Embryonic facial prominence (tissue), 1 donor: ENCODE measurements around the gene C17orf50.
A peak's percentile ranks its signal among the peaks of the same experiment; 100 is the strongest.
"Not testable (repeated sequence)": the region's sequence is repeated elsewhere in the genome, so short reads cannot be mapped to it uniquely, and the experiment has no call there.

Source experiments
- DNase-seq: peaks from one replicate; pipeline ENCODE4 v3.0.0-alpha.2; 2016; ENCODE audit errors: extremely low spot score

The C17orf50 gene

DNA sequence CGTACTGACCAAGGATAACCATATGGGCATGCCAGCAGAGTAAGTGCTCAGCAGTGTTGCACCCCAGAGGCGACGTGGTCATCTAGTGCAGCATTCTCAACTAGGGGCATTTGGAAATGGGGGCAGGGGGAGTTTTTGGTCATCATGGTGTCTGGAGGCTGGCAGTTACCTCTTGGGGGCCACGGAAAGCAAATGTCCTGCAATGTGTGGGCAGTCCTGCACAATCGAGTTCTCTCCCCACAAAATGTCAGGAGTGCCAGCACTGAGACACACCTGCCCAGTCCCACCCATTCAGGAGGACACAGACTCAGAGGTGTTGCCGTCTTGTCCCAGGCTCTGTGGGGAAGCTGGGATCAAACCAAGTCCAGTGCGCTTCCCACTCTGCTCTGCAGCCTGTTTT lies 26.3 kb upstream of the C17orf50 start:
- DNase-seq = no peak

DNA sequence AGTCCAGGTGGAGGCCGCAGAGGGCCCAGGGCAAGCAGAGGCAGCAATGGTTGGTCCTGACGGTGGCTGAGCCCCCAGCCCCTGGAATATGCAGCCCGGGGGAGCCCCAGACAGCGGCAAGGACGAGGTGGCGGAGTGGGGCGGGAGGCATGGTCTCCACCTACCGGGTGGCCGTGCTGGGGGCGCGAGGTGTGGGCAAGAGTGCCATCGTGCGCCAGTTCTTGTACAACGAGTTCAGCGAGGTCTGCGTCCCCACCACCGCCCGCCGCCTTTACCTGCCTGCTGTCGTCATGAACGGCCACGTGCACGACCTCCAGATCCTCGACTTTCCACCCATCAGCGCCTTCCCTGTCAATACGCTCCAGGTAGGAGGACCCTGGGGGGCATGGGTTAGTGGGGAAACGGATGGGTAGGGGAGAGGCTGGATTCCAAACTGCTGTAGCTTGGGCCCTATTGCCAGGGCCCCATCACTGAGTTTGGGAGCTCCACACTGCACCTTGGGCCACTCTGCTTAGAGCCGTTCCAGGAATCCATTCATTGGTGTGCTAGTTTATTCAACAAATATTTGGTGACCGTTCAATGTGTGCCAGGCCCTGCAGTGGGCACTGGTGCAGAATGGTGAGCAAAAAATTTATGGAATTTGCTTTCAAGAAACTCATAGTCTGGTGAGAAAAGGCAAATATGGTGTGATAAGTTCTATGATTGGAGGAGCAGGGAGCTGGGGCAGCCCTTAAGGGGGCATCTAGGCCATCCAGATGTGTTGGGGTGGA lies 25.5 kb upstream of the C17orf50 start:
- DNase-seq = no peak

DNA sequence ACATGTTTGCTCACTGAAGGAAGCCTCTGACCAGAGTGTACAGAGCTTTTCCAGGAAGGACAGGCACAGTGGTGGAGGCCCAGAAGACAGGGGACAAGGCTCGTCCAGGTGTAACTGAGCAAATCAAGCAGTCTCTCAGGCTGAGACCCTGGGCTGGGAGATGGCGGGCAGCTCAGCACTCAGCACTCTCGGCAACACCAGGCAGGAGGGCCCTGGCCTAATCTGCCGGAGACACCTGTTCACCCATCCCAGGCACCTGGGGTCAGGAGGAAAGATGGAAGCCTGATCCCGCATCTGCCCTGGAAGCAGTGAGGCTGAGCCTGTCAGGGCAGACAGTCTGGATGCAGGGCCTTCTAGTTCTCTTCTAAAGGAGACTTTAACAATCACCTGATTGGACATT lies 24.5 kb upstream of the C17orf50 start:
- DNase-seq = no peak

DNA sequence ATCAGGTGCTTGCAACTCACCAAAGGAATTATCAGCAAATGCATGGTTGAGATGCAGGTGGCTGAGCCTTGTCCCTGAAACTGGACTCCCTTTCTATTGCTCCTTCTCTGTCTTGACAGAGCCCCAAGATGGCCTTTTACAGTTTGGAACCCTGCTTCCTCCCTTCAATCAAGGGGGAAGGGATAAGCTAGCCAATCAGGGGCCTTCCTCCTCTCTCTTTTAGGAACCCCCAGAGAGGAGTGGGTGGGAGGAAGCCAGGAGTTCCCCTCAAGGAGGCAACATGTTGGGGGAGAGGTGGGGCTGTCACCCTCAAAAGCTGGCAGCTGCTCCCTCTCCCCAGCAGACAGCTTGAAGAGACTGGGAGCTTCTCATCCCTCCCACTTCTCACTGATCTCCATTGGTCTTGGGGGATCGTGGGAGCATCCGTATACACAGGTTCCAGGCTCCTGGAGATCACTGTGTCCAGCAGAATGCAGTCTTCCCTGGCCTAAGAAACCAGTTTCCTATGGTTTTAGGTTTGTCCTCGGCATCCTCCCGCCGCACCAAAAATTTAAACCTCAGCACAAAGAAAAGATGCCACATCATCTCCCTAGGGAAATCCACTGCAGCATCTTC lies 22.1 kb upstream of the C17orf50 start:
- no peak for DNase-seq

GRCh38 chr17:35740216-35740615 lies 20.5 kb upstream of the C17orf50 start:
- DNase-seq = no peak

DNA sequence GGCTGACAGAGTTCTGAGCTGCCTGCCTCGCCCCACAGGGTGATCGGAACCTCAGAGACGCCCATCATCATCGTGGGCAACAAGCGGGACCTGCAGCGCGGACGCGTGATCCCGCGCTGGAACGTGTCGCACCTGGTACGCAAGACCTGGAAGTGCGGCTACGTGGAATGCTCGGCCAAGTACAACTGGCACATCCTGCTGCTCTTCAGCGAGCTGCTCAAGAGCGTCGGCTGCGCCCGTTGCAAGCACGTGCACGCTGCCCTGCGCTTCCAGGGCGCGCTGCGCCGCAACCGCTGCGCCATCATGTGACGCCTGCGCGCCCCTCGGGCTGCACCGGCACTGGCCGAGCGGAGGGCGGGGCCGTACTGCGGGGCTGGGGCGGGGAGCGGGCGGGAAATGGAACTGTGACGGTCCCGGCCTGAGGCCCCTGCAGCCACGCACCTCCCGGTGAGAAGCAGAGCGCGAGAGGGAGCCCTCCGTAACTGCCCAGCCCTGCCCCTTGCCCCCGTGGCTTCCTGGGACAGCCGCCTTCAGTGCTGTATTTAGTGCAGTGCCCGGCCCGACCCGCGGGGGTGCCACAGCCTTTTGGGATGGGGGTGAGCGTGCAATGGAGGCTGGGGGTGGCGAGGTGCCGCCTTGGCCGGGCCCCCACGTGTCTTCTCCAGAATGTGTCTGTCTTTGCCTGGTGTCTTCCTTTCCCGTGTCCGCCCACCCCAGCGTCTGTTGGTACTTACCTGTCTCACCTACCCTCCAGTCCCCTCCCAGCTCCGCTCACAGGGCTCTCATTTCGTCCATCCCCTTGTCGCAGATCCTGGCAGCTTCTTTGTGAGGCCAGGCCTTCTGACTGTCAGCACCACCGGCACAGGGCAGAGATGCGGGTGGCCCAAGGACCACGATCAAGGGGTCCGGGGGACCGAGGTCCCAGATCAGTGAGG lies 19.4 kb upstream of the C17orf50 start:
- no peak for DNase-seq

- no peak for DNase-seq
These were observed 18.2 kb upstream of the C17orf50 start for GRCh38 chr17:35742496-35742895.

DNA sequence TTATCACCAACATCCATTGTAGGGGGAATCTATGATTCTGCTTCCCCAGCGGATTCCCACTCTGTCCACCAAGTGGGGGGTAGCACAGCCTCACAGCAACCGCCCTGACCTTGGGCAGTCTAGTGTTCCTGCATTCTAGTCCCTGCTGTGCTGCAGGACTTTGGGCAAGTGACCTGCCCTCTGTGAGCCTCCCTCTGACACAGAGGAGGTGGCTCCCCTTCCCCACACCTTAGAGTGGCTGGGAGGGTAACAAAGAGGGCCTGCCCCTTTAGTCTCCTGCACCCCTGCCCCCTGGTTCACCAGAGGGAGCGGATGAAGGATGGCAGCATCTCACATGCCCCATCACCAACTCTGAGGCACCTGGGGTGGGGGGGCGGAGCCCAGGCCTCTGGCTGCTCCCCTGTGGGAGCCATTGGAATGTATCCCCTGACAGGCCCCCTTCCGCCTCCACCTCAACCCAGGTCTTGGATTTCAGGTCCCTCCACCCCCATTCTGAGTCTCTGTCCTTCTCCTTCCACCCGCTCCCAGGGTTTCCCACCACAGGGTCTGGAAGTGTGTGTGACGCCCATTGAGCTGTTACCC lies 17.7 kb upstream of the C17orf50 start:
- no peak for DNase-seq

GRCh38 chr17:35743626-35744328 lies 16.9 kb upstream of the C17orf50 start:
- no peak for DNase-seq

DNA sequence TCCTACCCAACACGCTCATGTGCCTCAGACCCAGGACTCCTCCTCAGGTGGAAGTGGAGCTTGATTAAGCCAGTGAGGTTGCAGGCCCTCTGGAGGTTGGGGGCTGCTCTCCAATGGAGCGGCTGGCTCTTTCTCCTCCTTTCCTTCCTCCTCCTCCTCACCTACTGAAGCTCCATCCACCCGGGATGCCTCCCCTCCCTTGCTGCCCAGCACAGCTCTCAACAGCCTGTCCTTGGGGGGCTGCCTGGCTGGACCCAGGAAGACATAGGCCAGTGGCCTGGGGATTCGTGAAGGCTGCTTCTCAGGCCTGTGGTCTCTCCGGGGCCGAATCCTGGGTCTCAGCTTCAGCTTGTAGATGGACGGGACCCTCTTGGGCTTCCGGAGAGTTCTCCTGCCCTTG lies 15.9 kb upstream of the C17orf50 start:
- DNase-seq = no peak

GRCh38 chr17:35745246-35745645 lies 15.4 kb upstream of the C17orf50 start:
- no peak for DNase-seq

GRCh38 chr17:35745749-35746320 lies 14.9 kb upstream of the C17orf50 start:
- no peak for DNase-seq

- peak; percentile 66 for DNase-seq
These were observed 13.1 kb upstream of the C17orf50 start for GRCh38 chr17:35747540-35748017.

- DNase-seq = no peak
These were observed 12.3 kb upstream of the C17orf50 start for GRCh38 chr17:35748341-35748841.

GRCh38 chr17:35748979-35749378 lies 11.7 kb upstream of the C17orf50 start:
- no peak for DNase-seq

- no peak for DNase-seq
These were observed 10.9 kb upstream of the C17orf50 start for GRCh38 chr17:35749560-35750412.

DNA sequence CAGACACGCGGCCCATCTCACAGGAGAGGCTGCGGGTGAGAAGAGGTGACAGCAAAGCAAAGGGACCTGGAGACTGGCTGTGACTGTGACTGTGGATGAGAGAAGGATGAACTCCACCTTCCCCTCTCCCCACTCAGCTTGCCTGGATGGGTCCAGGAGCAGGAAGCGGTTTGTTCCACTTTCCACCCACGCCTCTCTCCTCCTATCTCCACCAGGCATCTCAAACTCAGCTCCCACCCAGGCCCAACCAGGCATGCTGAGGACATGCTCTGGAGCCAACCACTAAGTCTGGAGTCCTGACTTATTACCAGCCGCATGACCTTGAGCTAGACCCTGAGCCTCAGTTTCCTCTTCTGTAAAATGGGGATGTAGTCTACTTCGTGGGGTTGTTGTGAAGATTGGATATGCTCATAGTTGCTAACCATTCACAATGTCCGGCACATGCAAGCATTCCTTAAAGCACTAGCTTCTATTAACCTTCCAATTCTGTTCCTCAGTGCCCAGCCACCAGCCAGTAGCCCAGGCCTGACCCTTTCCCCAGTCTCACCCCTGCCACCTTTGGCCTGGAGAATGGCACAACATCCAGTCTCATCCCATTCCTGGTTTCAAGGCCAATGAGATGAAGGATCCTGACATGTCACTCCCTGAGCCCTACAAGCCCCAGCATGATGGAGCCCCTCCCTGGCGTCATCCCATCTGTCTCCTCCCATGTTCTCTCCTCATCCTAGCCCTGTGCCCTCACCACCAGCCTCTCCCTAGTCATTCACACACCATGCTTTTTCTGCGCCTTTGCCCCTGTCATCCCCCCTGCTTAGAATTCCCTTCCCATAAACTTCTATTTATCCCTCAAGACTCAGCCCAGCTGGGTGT lies 9.9 kb upstream of the C17orf50 start:
- DNase-seq = no peak

- not testable (repeated sequence) for DNase-seq
These were observed 9.1 kb upstream of the C17orf50 start for GRCh38 chr17:35751541-35751940.

DNA sequence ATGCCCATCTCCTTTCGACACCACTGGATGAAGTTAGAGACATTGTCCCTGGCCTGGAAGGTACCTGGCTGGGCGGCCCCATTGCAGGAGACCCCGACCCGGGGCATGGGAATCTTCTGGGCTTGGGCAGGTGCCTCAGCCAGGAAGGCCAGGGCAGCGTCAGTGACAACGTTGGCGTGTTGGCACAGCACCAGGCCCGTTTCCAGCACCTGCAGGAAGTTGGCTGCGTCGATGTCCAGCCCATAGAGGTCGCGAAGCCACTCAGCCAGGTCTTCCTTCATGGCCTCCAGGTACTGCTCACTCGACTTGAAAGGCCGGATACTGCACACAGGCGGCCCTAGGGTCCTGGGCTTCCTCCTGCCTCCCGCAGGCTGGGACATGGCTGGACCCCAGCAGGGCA lies 8.2 kb upstream of the C17orf50 start:
- DNase-seq = no peak
